Panc1 (cell line): ENCODE measurements around the gene SYT1. TPM values are rescaled to one million over a fixed set of nuclear protein-coding genes. Genes with fewer than 3 reads are reported as not detected.

Source experiments
- ATAC-seq: fragments of 200-7000 bp; cut with Tn5 transposase; 2 replicates; pipeline ENCODE4 v1.9.1; 2020; ENCODE audit warnings: mild to moderate bottlenecking, moderate library complexity
- BruUV-seq: library from RNA; stranded (reverse); fragments of 400-500 nt; replicated peaks from 2 replicates; lab custom pipeline; 2021; lab: Mats Ljungman, UMichigan
- CTCF ChIA-PET: fragments of 300-600 bp; sonication (Branson Sonifier 250); formaldehyde crosslinking; loops from one replicate; lab custom pipeline; 2022; ENCODE audit warnings: antibody characterized with exemption; lab: Charles Lee
- POLR2A ChIA-PET: fragments of 300-600 bp; sonication (Branson Sonifier 250); formaldehyde crosslinking; loops from one replicate; lab custom pipeline; 2022; ENCODE audit warnings: antibody characterized with exemption; lab: Charles Lee
- DNase-seq: peaks from one replicate; pipeline ENCODE4 v3.0.0-alpha.2; 2010; ENCODE audit warnings: low read depth, low spot score
- H3K27ac ChIP-seq: 2 replicates; pipeline ENCODE4 v1.5.1; 2011; ENCODE audit warnings: mild to moderate bottlenecking, low read length, inconsistent platforms
- H3K27me3 ChIP-seq: fragments of 200-500 bp; sonication (Bioruptor generic); 2 replicates; pipeline ENCODE4 v1.6.0; 2014; ENCODE audit warnings: low read length, inconsistent platforms; ENCODE audit not compliant: control insufficient read depth, insufficient read depth
- H3K36me3 ChIP-seq: fragments of 200-500 bp; sonication (Bioruptor generic); 2 replicates; pipeline ENCODE4 v1.5.1; 2014; ENCODE audit warnings: inconsistent platforms, mild to moderate bottlenecking, low read length, moderate library complexity; ENCODE audit not compliant: control insufficient read depth, insufficient read depth
- H3K4me1 ChIP-seq: 2 replicates; pipeline ENCODE4 v1.5.1; 2011; ENCODE audit warnings: inconsistent platforms, mild to moderate bottlenecking, low read length, moderate library complexity; ENCODE audit not compliant: control insufficient read depth, insufficient read depth
- H3K4me3 ChIP-seq, 2 experiments: 2 replicates each; pipeline ENCODE4 v1.5.1; 2011 to 2012; ENCODE audit warnings: low read depth in 2 of 2, low read length in 2 of 2, mild to moderate bottlenecking in 2 of 2, inconsistent platforms in 1 of 2, moderate library complexity in 1 of 2
- H3K9me3 ChIP-seq: fragments of 200-500 bp; sonication (Bioruptor generic); 2 replicates; pipeline ENCODE4 v1.5.1; 2014; ENCODE audit warnings: low read depth, mild to moderate bottlenecking, inconsistent platforms, low read length, moderate library complexity; ENCODE audit not compliant: control insufficient read depth, insufficient read depth
- CTCF ChIP-seq: fragments of 450-650 bp; IDR thresholded peaks from 2 replicates; pipeline ENCODE4 v1.5.1; 2017; ENCODE audit warnings: mild to moderate bottlenecking
- POLR2AphosphoS5 ChIP-seq: IDR thresholded peaks from 2 replicates; pipeline ENCODE4 v1.6.1; 2012; ENCODE audit warnings: mild to moderate bottlenecking, low read depth, low read length, moderate library complexity
- SIN3A ChIP-seq: IDR thresholded peaks from 2 replicates; pipeline ENCODE4 v1.6.1; 2012; ENCODE audit warnings: low read depth, mild to moderate bottlenecking, low read length, moderate library complexity, borderline replicate concordance; ENCODE audit not compliant: insufficient read depth
- TCF7L2 ChIP-seq: IDR thresholded peaks from 2 replicates; pipeline ENCODE4 v1.6.1; 2011; ENCODE audit warnings: mild to moderate bottlenecking, low read depth, low read length, inconsistent platforms
- in situ Hi-C: cut with HindIII; loops from 2 replicates; pipeline ENCODE4 v1.10.0; 2016; ENCODE audit warnings: low sequenced_read_pairs, low pct_unique_long_range_greater_than_20kb
- intact Hi-C: fragments of 100-400 bp; cut with micrococcal nuclease; formaldehyde crosslinking; loops from one replicate; pipeline ENCODE4 v1.10.0; 2022; ENCODE audit not compliant: unreplicated experiment
- total RNA-seq: library from RNA; stranded (reverse); gene quantifications from one replicate; pipeline ENCODE4 v1.2.1, GENCODE V29; 2021; ENCODE audit not compliant: unreplicated experiment
- TF ChIP-seq, protein P1 (sequence below), 2 experiments: IDR thresholded peaks; 2 replicates each; pipeline ENCODE4 v1.6.1; 2011 to 2012; ENCODE audit warnings: low read depth in 2 of 2, control low read depth in 1 of 2, low read length in 1 of 2, mild to moderate bottlenecking in 1 of 2, moderate library complexity in 1 of 2; ENCODE audit not compliant: insufficient read depth in 1 of 2

Gene SYT1
- total RNA-seq, 1 experiment from 2014 or later: 3.0 TPM

GRCh38 chr12:78878866-78879265, 14.3 kb downstream of the SYT1 start:
- ATAC-seq (no peak), DNase-seq (no peak)
- H3K9me3 ChIP-seq: no peaks in the 10 kb centered on the region
- ChIA-PET POLR2A (no interaction called here), CTCF (no interaction called here)
- no TSS peak for BruUV-seq
- no peak overlapping the region for H3K4me3 ChIP-seq
- H3K4me1 ChIP-seq: no peaks in the 10 kb centered on the region
- H3K36me3 ChIP-seq: no peaks in the 10 kb centered on the region
- in situ Hi-C loops: no loop called here
- no peaks in the 10 kb centered on the region for H3K27me3 ChIP-seq
- TF ChIP-seq TCF7L2: no peak
- TF ChIP-seq, protein P1, sequence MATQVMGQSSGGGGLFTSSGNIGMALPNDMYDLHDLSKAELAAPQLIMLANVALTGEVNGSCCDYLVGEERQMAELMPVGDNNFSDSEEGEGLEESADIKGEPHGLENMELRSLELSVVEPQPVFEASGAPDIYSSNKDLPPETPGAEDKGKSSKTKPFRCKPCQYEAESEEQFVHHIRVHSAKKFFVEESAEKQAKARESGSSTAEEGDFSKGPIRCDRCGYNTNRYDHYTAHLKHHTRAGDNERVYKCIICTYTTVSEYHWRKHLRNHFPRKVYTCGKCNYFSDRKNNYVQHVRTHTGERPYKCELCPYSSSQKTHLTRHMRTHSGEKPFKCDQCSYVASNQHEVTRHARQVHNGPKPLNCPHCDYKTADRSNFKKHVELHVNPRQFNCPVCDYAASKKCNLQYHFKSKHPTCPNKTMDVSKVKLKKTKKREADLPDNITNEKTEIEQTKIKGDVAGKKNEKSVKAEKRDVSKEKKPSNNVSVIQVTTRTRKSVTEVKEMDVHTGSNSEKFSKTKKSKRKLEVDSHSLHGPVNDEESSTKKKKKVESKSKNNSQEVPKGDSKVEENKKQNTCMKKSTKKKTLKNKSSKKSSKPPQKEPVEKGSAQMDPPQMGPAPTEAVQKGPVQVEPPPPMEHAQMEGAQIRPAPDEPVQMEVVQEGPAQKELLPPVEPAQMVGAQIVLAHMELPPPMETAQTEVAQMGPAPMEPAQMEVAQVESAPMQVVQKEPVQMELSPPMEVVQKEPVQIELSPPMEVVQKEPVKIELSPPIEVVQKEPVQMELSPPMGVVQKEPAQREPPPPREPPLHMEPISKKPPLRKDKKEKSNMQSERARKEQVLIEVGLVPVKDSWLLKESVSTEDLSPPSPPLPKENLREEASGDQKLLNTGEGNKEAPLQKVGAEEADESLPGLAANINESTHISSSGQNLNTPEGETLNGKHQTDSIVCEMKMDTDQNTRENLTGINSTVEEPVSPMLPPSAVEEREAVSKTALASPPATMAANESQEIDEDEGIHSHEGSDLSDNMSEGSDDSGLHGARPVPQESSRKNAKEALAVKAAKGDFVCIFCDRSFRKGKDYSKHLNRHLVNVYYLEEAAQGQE (IDR thresholded peaks at IDR 0.05; ENCODE audit: insufficient read depth in 1 of 2, low read depth in 2 of 2, low read length in 1 of 2): no peak
- TF ChIP-seq POLR2AphosphoS5: no peak
- no peak for TF ChIP-seq CTCF
- no peak for TF ChIP-seq SIN3A
- intact Hi-C loops: no loop called here
- H3K27ac ChIP-seq: no peak overlapping the region

DNA sequence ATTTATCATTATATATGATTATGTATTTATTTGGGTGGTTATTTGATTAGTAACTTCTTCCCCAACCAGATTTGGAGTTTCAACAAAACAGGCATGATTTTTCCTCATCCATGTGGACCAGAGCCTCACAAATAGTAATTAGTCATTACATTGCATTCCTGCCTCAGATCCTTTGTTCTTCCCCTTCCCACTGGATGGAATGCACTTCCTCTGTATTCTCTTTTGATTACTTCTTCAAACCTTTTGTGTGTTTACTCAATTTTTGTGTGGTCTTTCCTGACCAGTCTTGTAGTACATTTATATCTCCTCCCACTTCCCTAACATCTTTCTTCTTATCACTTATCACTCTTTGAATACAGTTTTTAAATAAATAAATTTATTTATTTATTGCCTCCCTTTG, 15.5 kb downstream of the SYT1 start:
- Histone ChIP-seq H3K27me3 (no peaks in the 10 kb centered on the region), H3K36me3 (no peaks in the 10 kb centered on the region), H3K4me1 (no peaks in the 10 kb centered on the region), H3K9me3 (no peaks in the 10 kb centered on the region), H3K4me3 (no peak overlapping the region), H3K27ac (no peak overlapping the region)
- no peak for DNase-seq
- intact Hi-C loops (no loop called here), in situ Hi-C loops (no loop called here)
- TF ChIP-seq, protein P1 (IDR thresholded peaks at IDR 0.05; ENCODE audit: insufficient read depth in 1 of 2, low read depth in 2 of 2, low read length in 1 of 2): no peak
- no peak for TF ChIP-seq TCF7L2
- TF ChIP-seq SIN3A: no peak
- TF ChIP-seq CTCF: no peak
- TF ChIP-seq POLR2AphosphoS5: no peak
- ChIA-PET POLR2A (no interaction called here), CTCF (no interaction called here)
- no peak for ATAC-seq
- BruUV-seq: no TSS peak
